Measurements from ENCODE around the gene KCNH1.

KCNH1 gene

GRCh38 chr1:211036381-211037060, 97.4 kb downstream of the KCNH1 start:
- Histone ChIP-seq H2AFZ (ENCODE audit: low read depth, low read length) (no peak overlapping the region), H3K4me2 (ENCODE audit: low read length) (no peak overlapping the region)

GRCh38 chr1:211035821-211036380, 98.0 kb downstream of the KCNH1 start:
- Histone ChIP-seq H2AFZ (ENCODE audit: low read depth, low read length) (no peak overlapping the region), H4K20me1 (ENCODE audit: insufficient read depth, low read length) (no peaks in the 10 kb centered on the region), H3K9me3 (ENCODE audit: insufficient read depth, low read length) (no peaks in the 10 kb centered on the region), H3K36me3 (replicated peaks; ENCODE audit: low read depth, low read length) (no peaks in the 10 kb centered on the region), H3K4me1 (ENCODE audit: low read length) (no peaks in the 10 kb centered on the region; the same call in 1 of the 2 replicates), H3K79me2 (ENCODE audit: low read length) (no peaks in the 10 kb centered on the region), H3K27ac (ENCODE audit: low read length) (no peak overlapping the region), H3K4me2 (ENCODE audit: low read length) (no peak overlapping the region), H3K4me3 (ENCODE audit: low read length) (no peak overlapping the region), H3K9ac (ENCODE audit: low read length) (no peak overlapping the region), H3K27me3 (ENCODE audit: low read depth, low read length) (no peaks in the 10 kb centered on the region)
- TF ChIP-seq EZH2phosphoT487 (IDR thresholded peaks at IDR 0.05; ENCODE audit: low read depth) (no peak), CTCF (IDR thresholded peaks at IDR 0.05; ENCODE audit: low read depth, low read length) (no peak)

More at GRCh38 chr1:211036381-211037060, 97.4 kb downstream of the KCNH1 start:
- Histone ChIP-seq H3K4me1 (ENCODE audit: low read length) (no peaks in the 10 kb centered on the region; the same call in 1 of the 2 replicates), H3K27ac (ENCODE audit: low read length) (no peak overlapping the region), H3K9me3 (ENCODE audit: insufficient read depth, low read length) (no peaks in the 10 kb centered on the region), H4K20me1 (ENCODE audit: insufficient read depth, low read length) (no peaks in the 10 kb centered on the region), H3K27me3 (ENCODE audit: low read depth, low read length) (no peaks in the 10 kb centered on the region), H3K79me2 (ENCODE audit: low read length) (no peaks in the 10 kb centered on the region), H3K4me3 (ENCODE audit: low read length) (no peak overlapping the region), H3K36me3 (replicated peaks; ENCODE audit: low read depth, low read length) (no peaks in the 10 kb centered on the region), H3K9ac (ENCODE audit: low read length) (no peak overlapping the region)
- TF ChIP-seq EZH2phosphoT487 (IDR thresholded peaks at IDR 0.05; ENCODE audit: low read depth) (no peak), CTCF (IDR thresholded peaks at IDR 0.05; ENCODE audit: low read depth, low read length) (no peak)

- TF ChIP-seq CTCF (IDR thresholded peaks at IDR 0.05; ENCODE audit: low read depth, low read length), result no peak
- TF ChIP-seq EZH2phosphoT487 (IDR thresholded peaks at IDR 0.05; ENCODE audit: low read depth), result no peak
- Histone ChIP-seq H3K4me3 (ENCODE audit: low read length) (no peak overlapping the region), H4K20me1 (ENCODE audit: insufficient read depth, low read length) (no peaks in the 10 kb centered on the region), H3K79me2 (ENCODE audit: low read length) (no peaks in the 10 kb centered on the region), H3K27ac (ENCODE audit: low read length) (no peak overlapping the region), H3K9me3 (ENCODE audit: insufficient read depth, low read length) (no peaks in the 10 kb centered on the region), H3K9ac (ENCODE audit: low read length) (no peak overlapping the region), H3K4me1 (ENCODE audit: low read length) (no peaks in the 10 kb centered on the region), H2AFZ (ENCODE audit: low read depth, low read length) (no peak overlapping the region), H3K4me2 (ENCODE audit: low read length) (no peak overlapping the region), H3K27me3 (ENCODE audit: low read depth, low read length) (no peaks in the 10 kb centered on the region), H3K36me3 (replicated peaks; ENCODE audit: low read depth, low read length) (no peaks in the 10 kb centered on the region)
Measured at GRCh38 chr1:211033921-211034525, 99.9 kb downstream of the KCNH1 start.

- no peak overlapping the region for H3K4me2 ChIP-seq (ENCODE audit: low read length)
- no peak overlapping the region for H2AFZ ChIP-seq (ENCODE audit: low read depth, low read length)
- no peaks in the 10 kb centered on the region for H4K20me1 ChIP-seq (ENCODE audit: insufficient read depth, low read length)
Measured at GRCh38 chr1:211024901-211025300, 109.0 kb downstream of the KCNH1 start.

More at GRCh38 chr1:211024901-211025300, 109.0 kb downstream of the KCNH1 start:
- no peaks in the 10 kb centered on the region for H3K9me3 ChIP-seq (ENCODE audit: insufficient read depth, low read length)
- no peaks in the 10 kb centered on the region for H3K4me1 ChIP-seq (ENCODE audit: low read length)
- H3K36me3 ChIP-seq (replicated peaks; ENCODE audit: low read depth, low read length), result no peaks in the 10 kb centered on the region
- TF ChIP-seq EZH2phosphoT487 (IDR thresholded peaks at IDR 0.05; ENCODE audit: low read depth) (no peak), CTCF (IDR thresholded peaks at IDR 0.05; ENCODE audit: low read depth, low read length) (no peak)
- H3K27me3 ChIP-seq (ENCODE audit: low read depth, low read length), result peaks cover 3% of the 10 kb centered on the region; the same call in 1 of the 2 replicates
- no peak overlapping the region for H3K4me3 ChIP-seq (ENCODE audit: low read length)
- no peak overlapping the region for H3K9ac ChIP-seq (ENCODE audit: low read length)
- H3K27ac ChIP-seq (ENCODE audit: low read length), result no peak overlapping the region
- H3K79me2 ChIP-seq (ENCODE audit: low read length), result no peaks in the 10 kb centered on the region

All from OCI-LY3 (cell line).